Endothelial cell (in vitro differentiated cells): ENCODE measurements around the gene ROCK2. TPM values are rescaled to one million over a fixed set of nuclear protein-coding genes. Genes with fewer than 3 reads are reported as not detected.

Experiments used
- DNase-seq: peaks from one replicate; pipeline ENCODE4 v3.0.0; 2021; ENCODE audit warnings: low spot score
- H3K27ac Mint-ChIP-seq: one replicate; pipeline ENCODE4 v1.8.0; 2021; ENCODE audit warnings: mixed read lengths, inconsistent platforms; ENCODE audit not compliant: unreplicated experiment
- H3K27me3 Mint-ChIP-seq: one replicate; pipeline ENCODE4 v1.8.0; 2021; ENCODE audit warnings: mild to moderate bottlenecking, moderate library complexity, mixed read lengths, inconsistent platforms; ENCODE audit not compliant: unreplicated experiment
- H3K36me3 Mint-ChIP-seq: one replicate; pipeline ENCODE4 v1.8.0; 2021; ENCODE audit warnings: mild to moderate bottlenecking, low read depth, mixed read lengths, inconsistent platforms; ENCODE audit not compliant: unreplicated experiment
- H3K4me1 Mint-ChIP-seq: one replicate; pipeline ENCODE4 v1.8.0; 2021; ENCODE audit warnings: mild to moderate bottlenecking, mixed read lengths, inconsistent platforms; ENCODE audit not compliant: unreplicated experiment
- H3K4me3 Mint-ChIP-seq: one replicate; pipeline ENCODE4 v1.8.0; 2021; ENCODE audit warnings: mild to moderate bottlenecking, mixed read lengths, inconsistent platforms; ENCODE audit not compliant: unreplicated experiment
- H3K9me3 Mint-ChIP-seq: one replicate; pipeline ENCODE4 v1.8.0; 2021; ENCODE audit warnings: mixed read lengths, inconsistent platforms; ENCODE audit not compliant: unreplicated experiment
- total RNA-seq: library from RNA; stranded (reverse); fragmentation: NEBNext Ultra II Directional; extraction: Animal tissue kit (Norgen Biotek cat#: 25700); gene quantifications from one replicate; pipeline ENCODE4 v1.2.1, GENCODE V29; 2021; ENCODE audit not compliant: unreplicated experiment
- TF ChIP-seq, protein P1 (sequence below): fragments of 200-600 bp; sonication (generic); IDR thresholded peaks from one replicate; pipeline ENCODE4 v1.5.0; 2021; ENCODE audit warnings: antibody characterized with exemption; ENCODE audit not compliant: unreplicated experiment

ROCK2 gene
- total RNA-seq, 1 donor from 2014 or later: 52.8 TPM

DNA sequence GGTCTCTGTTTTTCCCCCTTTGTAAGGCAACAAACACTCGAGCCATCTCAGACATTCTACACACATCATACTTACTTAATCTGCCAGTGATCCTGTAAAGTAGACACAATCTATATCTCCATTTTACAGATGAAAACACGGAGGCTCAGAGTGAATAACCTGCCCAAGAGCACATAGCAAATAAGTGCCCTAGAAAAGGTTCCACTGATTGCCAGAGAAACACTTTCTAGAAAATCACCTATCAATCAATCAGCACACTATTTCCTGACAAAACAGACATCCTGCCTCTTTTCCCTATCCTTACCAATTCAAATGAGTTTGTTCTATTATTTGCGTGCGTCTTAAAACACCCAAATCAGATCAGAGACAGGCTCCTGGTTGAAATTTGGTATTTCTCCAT lies 165.2 kb downstream of the ROCK2 start:
- Mint-ChIP-seq H3K4me3 (no peak overlapping the region), H3K27ac (no peak overlapping the region), H3K9me3 (no peaks in the 10 kb centered on the region), H3K27me3 (peaks cover 5% of the 10 kb centered on the region), H3K36me3 (no peaks in the 10 kb centered on the region), H3K4me1 (peaks cover 12% of the 10 kb centered on the region)
- TF ChIP-seq, protein P1, sequence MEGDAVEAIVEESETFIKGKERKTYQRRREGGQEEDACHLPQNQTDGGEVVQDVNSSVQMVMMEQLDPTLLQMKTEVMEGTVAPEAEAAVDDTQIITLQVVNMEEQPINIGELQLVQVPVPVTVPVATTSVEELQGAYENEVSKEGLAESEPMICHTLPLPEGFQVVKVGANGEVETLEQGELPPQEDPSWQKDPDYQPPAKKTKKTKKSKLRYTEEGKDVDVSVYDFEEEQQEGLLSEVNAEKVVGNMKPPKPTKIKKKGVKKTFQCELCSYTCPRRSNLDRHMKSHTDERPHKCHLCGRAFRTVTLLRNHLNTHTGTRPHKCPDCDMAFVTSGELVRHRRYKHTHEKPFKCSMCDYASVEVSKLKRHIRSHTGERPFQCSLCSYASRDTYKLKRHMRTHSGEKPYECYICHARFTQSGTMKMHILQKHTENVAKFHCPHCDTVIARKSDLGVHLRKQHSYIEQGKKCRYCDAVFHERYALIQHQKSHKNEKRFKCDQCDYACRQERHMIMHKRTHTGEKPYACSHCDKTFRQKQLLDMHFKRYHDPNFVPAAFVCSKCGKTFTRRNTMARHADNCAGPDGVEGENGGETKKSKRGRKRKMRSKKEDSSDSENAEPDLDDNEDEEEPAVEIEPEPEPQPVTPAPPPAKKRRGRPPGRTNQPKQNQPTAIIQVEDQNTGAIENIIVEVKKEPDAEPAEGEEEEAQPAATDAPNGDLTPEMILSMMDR: no peak
- DNase-seq: no peak

GRCh38 chr2:11177871-11178690 lies 166.4 kb downstream of the ROCK2 start:
- Mint-ChIP-seq H3K36me3 (no peaks in the 10 kb centered on the region), H3K9me3 (no peaks in the 10 kb centered on the region), H3K27me3 (peaks cover 5% of the 10 kb centered on the region), H3K4me3 (no peak overlapping the region), H3K4me1 (peaks cover 12% of the 10 kb centered on the region), H3K27ac (no peak overlapping the region)
- TF ChIP-seq, protein P1: no peak
- DNase-seq: no peak

DNA sequence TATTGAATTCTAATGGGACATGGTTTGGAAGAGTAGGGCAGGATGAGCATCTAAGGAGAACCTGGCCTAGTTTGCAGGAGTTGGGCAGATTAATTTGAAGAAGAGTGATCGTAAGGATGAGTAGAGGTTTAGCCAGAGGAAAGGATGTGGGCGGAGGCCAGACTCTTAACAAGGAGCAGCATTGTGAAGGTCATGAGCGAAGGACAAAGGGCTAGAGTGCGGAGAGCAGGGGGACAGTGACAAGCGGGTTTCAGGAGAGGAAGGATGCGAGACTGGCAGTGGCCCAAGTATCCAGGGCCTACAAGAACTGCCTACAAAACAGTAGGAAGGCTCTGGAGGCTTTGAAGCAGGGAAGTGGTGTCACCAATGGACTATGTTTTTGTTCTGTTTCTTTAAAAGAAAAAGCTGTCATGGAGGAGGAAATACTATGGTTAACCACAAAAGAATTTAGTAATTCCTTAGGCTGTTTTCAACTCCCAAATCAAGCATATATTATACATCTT lies 169.1 kb downstream of the ROCK2 start:
- DNase-seq: no peak
- Mint-ChIP-seq H3K9me3 (no peaks in the 10 kb centered on the region), H3K27ac (peak overlapping the region; percentile 15), H3K27me3 (peaks cover 5% of the 10 kb centered on the region), H3K4me3 (no peak overlapping the region), H3K4me1 (peaks cover 12% of the 10 kb centered on the region), H3K36me3 (no peaks in the 10 kb centered on the region)
- TF ChIP-seq, protein P1: no peak

DNA sequence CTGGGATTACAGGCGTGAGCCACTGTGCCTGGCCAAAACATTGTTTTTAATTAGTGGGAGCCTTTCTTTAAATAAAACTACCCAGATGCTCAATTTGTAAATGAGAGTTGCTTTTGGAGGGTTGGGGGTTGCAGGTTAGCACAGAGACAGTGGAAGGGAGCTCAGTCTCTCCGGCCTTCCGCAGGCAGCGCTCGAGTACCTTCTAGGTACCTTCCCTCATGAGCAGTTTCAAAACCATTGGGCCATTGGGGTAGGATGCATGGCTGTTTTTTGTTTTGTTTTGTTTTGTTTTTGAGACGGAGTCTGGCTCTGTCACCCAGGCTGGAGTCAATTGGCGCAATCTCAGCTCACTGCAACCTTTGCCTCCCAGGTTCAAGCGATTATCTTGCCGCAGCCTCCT lies 170.2 kb downstream of the ROCK2 start:
- H3K27me3 Mint-ChIP-seq: peaks cover 5% of the 10 kb centered on the region
- TF ChIP-seq, protein P1: no peak
- H3K4me1 Mint-ChIP-seq: peaks cover 9% of the 10 kb centered on the region
- no peak for DNase-seq
- no peaks in the 10 kb centered on the region for H3K36me3 Mint-ChIP-seq
- no peak overlapping the region for H3K4me3 Mint-ChIP-seq
- no peak overlapping the region for H3K27ac Mint-ChIP-seq
- no peaks in the 10 kb centered on the region for H3K9me3 Mint-ChIP-seq

DNA sequence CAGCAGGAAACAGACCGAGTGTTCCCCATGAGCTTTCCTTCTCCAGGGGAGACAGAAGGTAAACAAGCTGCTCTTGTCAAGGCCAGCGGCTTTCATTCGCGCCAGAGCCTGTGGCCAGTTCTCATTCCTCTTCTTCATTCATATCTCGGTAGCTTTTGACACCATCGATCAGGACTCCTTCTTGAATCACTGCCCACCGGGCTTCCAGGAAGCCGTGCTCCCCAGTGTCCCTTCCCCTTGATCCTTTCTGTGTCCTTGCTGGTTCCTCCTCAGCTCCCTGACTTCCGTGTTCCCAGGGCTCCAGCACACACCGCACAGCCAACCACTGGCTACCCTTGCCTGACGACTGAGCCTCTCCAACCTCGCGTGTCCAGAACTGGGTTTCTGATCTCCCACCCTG lies 175.1 kb downstream of the ROCK2 start:
- no peak for DNase-seq
- TF ChIP-seq, protein P1: no peak
- Mint-ChIP-seq H3K27me3 (peaks cover 1% of the 10 kb centered on the region), H3K9me3 (no peaks in the 10 kb centered on the region), H3K4me3 (no peak overlapping the region), H3K27ac (no peak overlapping the region), H3K4me1 (peaks cover 3% of the 10 kb centered on the region), H3K36me3 (no peaks in the 10 kb centered on the region)
